Trophoblast cell (in vitro differentiated cells and primary cell): ENCODE results near the gene CTSZ.

Experiments
- DNase-seq, 2 donors: peaks; one replicate each; pipeline ENCODE4 v3.0.0-alpha.2; 2016
- H2AFZ ChIP-seq: 2 replicates; pipeline ENCODE4 v1.6.1; 2013; ENCODE audit warnings: low read length, moderate library complexity, mild to moderate bottlenecking; ENCODE audit not compliant: insufficient read depth, poor library complexity
- H2AK5ac ChIP-seq: 2 replicates; pipeline ENCODE4 v1.6.1; 2013; ENCODE audit warnings: mild to moderate bottlenecking, low read length
- H2BK120ac ChIP-seq: 2 replicates; pipeline ENCODE4 v1.6.1; 2013; ENCODE audit warnings: low read length, mild to moderate bottlenecking, moderate library complexity; ENCODE audit not compliant: insufficient read depth, poor library complexity
- H2BK12ac ChIP-seq: 2 replicates; pipeline ENCODE4 v1.6.1; 2013; ENCODE audit warnings: mild to moderate bottlenecking, low read length, moderate library complexity
- H2BK5ac ChIP-seq: 2 replicates; pipeline ENCODE4 v1.6.1; 2013; ENCODE audit warnings: low read length, low read depth, moderate library complexity, mild to moderate bottlenecking; ENCODE audit not compliant: poor library complexity
- H3K14ac ChIP-seq: 2 replicates; pipeline ENCODE4 v1.6.1; 2013; ENCODE audit warnings: mild to moderate bottlenecking, low read length
- H3K18ac ChIP-seq: 2 replicates; pipeline ENCODE4 v1.6.1; 2013; ENCODE audit warnings: mild to moderate bottlenecking, low read length
- H3K23ac ChIP-seq: 2 replicates; pipeline ENCODE4 v1.6.1; 2013; ENCODE audit warnings: low read length
- H3K27ac ChIP-seq: 2 replicates; pipeline ENCODE4 v1.5.1; 2013; ENCODE audit warnings: low read depth, mild to moderate bottlenecking, inconsistent platforms, low read length, moderate library complexity
- H3K27me3 ChIP-seq: 2 replicates; pipeline ENCODE4 v1.6.1; 2013; ENCODE audit warnings: inconsistent platforms, mild to moderate bottlenecking, low read length, moderate library complexity; ENCODE audit not compliant: insufficient read depth
- H3K36me3 ChIP-seq, 2 experiments: 1 replicate in 1 of 2; 2 replicates in 1 of 2; pipeline ENCODE4 v1.6.1; 2013; ENCODE audit warnings: low read length in 2 of 2, mild to moderate bottlenecking in 2 of 2, moderate library complexity in 1 of 2; ENCODE audit not compliant: insufficient read depth in 2 of 2, control insufficient read depth in 1 of 2
- H3K4ac ChIP-seq: 2 replicates; pipeline ENCODE4 v1.6.1; 2013; ENCODE audit warnings: low read depth, mild to moderate bottlenecking, low read length, moderate library complexity
- H3K4me1 ChIP-seq, 2 experiments: 1 replicate in 1 of 2; 2 replicates in 1 of 2; pipeline ENCODE4 v1.6.1; 2013; ENCODE audit warnings: low read length in 2 of 2, mild to moderate bottlenecking in 2 of 2, moderate library complexity in 1 of 2; ENCODE audit not compliant: insufficient read depth in 2 of 2, control insufficient read depth in 1 of 2
- H3K4me2 ChIP-seq: 2 replicates; pipeline ENCODE4 v1.6.1; 2013; ENCODE audit warnings: inconsistent platforms, mild to moderate bottlenecking, low read length, moderate library complexity
- H3K4me3 ChIP-seq: 2 replicates; pipeline ENCODE4 v1.5.1; 2013; ENCODE audit warnings: mild to moderate bottlenecking, low read depth, low read length, inconsistent platforms
- H3K79me1 ChIP-seq: one replicate; pipeline ENCODE4 v1.6.1; 2013; ENCODE audit warnings: low read length
- H3K79me2 ChIP-seq: 2 replicates; pipeline ENCODE4 v1.6.1; 2013; ENCODE audit warnings: low read length, mild to moderate bottlenecking; ENCODE audit not compliant: control insufficient read depth, insufficient read depth, poor library complexity
- H3K9ac ChIP-seq: 2 replicates; pipeline ENCODE4 v1.6.1; 2013; ENCODE audit warnings: mild to moderate bottlenecking, low read length
- H3K9me3 ChIP-seq: 2 replicates; pipeline ENCODE4 v1.6.1; 2013; ENCODE audit warnings: low read depth, mild to moderate bottlenecking, control low read depth, inconsistent platforms, low read length; ENCODE audit not compliant: insufficient read depth
- H4K12ac ChIP-seq: 2 replicates; pipeline ENCODE4 v1.6.1; 2013; ENCODE audit warnings: low read depth, mild to moderate bottlenecking, low read length, moderate library complexity
- H4K8ac ChIP-seq: 2 replicates; pipeline ENCODE4 v1.6.1; 2013; ENCODE audit warnings: low read depth, mild to moderate bottlenecking, low read length, moderate library complexity
- H4K91ac ChIP-seq: one replicate; pipeline ENCODE4 v1.6.1; 2013; ENCODE audit warnings: low read depth, mild to moderate bottlenecking, low read length, moderate library complexity
- WGBS: extraction: QIAGEN DNeasy Blood & Tissue Kit; methylation state at CpG from one replicate; pipeline ENCODE4 v1.1.7; 2013; ENCODE audit warnings: missing lambda C conversion rate; ENCODE audit not compliant: insufficient read length, insufficient coverage; ENCODE audit errors: extremely low coverage; 5-methylcytosine and 5-hydroxymethylcytosine counted together

The CTSZ gene

DNA sequence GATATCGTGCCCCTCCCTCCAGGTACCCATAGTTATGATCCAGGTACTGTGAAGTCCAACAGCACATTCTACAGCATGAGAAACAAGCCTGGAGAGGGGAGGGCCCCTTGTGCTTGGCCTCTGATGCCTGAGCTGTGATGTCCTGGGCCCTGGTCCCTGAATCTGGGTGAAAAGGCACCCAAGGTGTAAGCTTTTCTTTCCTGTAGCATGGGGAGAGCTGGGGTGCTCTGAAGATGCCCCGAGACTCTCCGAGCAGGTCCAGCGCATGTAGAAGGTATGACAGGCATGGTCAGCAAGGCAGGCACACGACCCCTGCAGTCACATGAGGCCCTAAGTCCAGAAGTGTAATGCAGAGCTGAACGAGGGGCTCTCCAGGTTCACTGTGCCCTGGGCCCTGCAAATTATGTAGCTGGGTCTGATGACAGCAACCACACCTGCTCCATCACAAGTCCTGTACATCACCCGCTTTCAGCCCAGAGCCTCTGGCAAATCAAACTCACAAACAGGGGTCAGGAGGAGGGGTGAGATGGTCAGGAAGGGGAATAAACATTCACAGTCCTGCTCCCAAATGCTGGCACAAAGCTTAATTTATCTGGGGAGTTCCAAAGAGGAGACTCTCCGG lies 1.8 kb upstream of the CTSZ start:
- Histone ChIP-seq H3K4me2 (no peak overlapping the region), H2BK120ac (no peak overlapping the region), H2AFZ (no peak overlapping the region), H4K8ac (no peak overlapping the region), H2BK12ac (peak overlapping the region; percentile 64), H3K27ac (no peak overlapping the region), H3K4me3 (no peak overlapping the region), H2AK5ac (peak overlapping the region; percentile 66), H4K91ac (no peak overlapping the region), H4K12ac (no peak overlapping the region), H3K36me3 (no peaks in the 10 kb centered on the region), H3K4ac (peak overlapping the region; percentile 9), H3K9me3 (no peaks in the 10 kb centered on the region), H3K79me2 (peaks cover 7% of the 10 kb centered on the region), H3K79me1 (peaks cover 26% of the 10 kb centered on the region), H2BK5ac (no peak overlapping the region), H3K23ac (no peak overlapping the region), H3K4me1 (peaks cover 31 to 33% of the 10 kb centered on the region in 2 experiments), H3K14ac (no peak overlapping the region), H3K18ac (no peak overlapping the region), H3K9ac (no peak overlapping the region), H3K27me3 (no peaks in the 10 kb centered on the region)
- no peak for DNase-seq
- WGBS, result no CpG with 5 or more reads among the region's 8 CpGs

- Histone ChIP-seq H3K27ac (no peak overlapping the region), H3K14ac (peak overlapping the region; percentile 62), H4K8ac (peak overlapping the region; percentile 94), H3K9ac (no peak overlapping the region), H3K79me1 (peaks cover 26% of the 10 kb centered on the region), H2AK5ac (peak overlapping the region; percentile 77), H3K36me3 (no peaks in the 10 kb centered on the region), H3K79me2 (peaks cover 7% of the 10 kb centered on the region), H3K18ac (peak overlapping the region; percentile 43), H4K12ac (peak overlapping the region; percentile 32), H4K91ac (peak overlapping the region; percentile 83), H2BK5ac (peak overlapping the region; percentile 34), H2AFZ (peak overlapping the region; percentile 30), H3K4me2 (peak overlapping the region; percentile 80), H2BK12ac (peak overlapping the region; percentile 61), H3K4ac (peak overlapping the region; percentile 34), H3K4me3 (no peak overlapping the region), H3K4me1 (peaks cover 31 to 33% of the 10 kb centered on the region in 2 experiments), H2BK120ac (peak overlapping the region; percentile 69), H3K9me3 (no peaks in the 10 kb centered on the region), H3K23ac (no peak overlapping the region), H3K27me3 (no peaks in the 10 kb centered on the region)
- no CpG with 5 or more reads among the region's 24 CpGs for WGBS
- peak; percentile 49 to 55 for DNase-seq
Observed at GRCh38 chr20:59007665-59008511, 834 bp upstream of the CTSZ start.

DNA sequence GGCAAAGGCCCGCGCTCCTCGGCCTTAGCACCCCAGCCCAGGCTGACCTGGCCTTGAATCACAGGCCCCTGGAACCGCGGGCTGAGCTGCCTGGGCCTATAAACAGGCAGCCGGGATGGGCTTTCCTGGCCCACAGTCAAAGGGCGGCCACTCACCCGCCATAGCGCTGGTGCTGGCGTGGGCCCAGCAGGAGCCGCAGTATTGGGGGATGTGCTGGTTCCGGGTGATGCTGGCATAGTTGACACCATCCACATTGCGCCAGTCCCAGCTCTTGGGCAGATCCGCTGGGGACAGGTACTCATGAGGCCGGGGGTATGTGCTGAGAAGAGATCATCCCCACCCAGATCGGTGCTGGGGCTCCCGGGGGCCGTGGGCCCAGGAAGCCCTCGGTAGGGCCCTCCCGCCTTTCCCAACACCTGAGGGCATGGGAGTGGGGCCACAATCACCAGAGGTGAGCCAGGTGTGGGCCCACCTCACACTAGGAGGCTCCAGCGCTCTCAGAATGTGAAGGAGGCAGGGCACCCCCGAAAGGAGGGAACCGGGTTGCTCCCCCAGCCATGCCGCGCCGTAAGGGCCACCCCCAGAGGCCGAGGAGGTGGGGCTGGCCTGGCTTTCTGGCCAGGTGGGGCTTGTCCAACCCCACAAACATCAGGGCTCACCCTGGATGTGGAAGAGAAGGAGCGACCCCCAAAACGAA lies 739 bp downstream of the CTSZ start:
- DNase-seq, result no peak
- peak overlapping the region; percentile 62 for H2BK12ac ChIP-seq
- peak overlapping the region; percentile 94 for H4K8ac ChIP-seq
- H3K27ac ChIP-seq, result no peak overlapping the region
- peaks cover 7% of the 10 kb centered on the region for H3K79me2 ChIP-seq
- H3K18ac ChIP-seq, result peak overlapping the region; percentile 88
- peak overlapping the region; percentile 80 for H3K4me2 ChIP-seq
- peak overlapping the region; percentile 60 for H2BK5ac ChIP-seq
- peak overlapping the region; percentile 91 for H2BK120ac ChIP-seq
- peaks cover 22% of the 10 kb centered on the region for H3K79me1 ChIP-seq
- H3K9me3 ChIP-seq, result no peaks in the 10 kb centered on the region
- peak overlapping the region; percentile 78 for H3K4ac ChIP-seq
- H4K91ac ChIP-seq, result peak overlapping the region; percentile 93
- H3K9ac ChIP-seq, result no peak overlapping the region
- peak overlapping the region; percentile 57 for H2AFZ ChIP-seq
- H3K4me1 ChIP-seq, result peaks cover 26 to 30% of the 10 kb centered on the region in 2 experiments
- no peak overlapping the region for H3K23ac ChIP-seq
- peaks cover 5 to 6% of the 10 kb centered on the region in 2 experiments for H3K36me3 ChIP-seq
- H2AK5ac ChIP-seq, result peak overlapping the region; percentile 64
- peak overlapping the region; percentile 92 for H3K14ac ChIP-seq
- H4K12ac ChIP-seq, result peak overlapping the region; percentile 81
- peak overlapping the region; percentile 70 for H3K4me3 ChIP-seq
- no CpG with 5 or more reads among the region's 29 CpGs for WGBS
- H3K27me3 ChIP-seq, result no peaks in the 10 kb centered on the region

GRCh38 chr20:59005523-59006166 lies 1.4 kb downstream of the CTSZ start:
- no peak overlapping the region for H3K18ac ChIP-seq
- H3K23ac ChIP-seq, result no peak overlapping the region
- H3K4me1 ChIP-seq, result peaks cover 20 to 26% of the 10 kb centered on the region in 2 experiments
- H2AK5ac ChIP-seq, result no peak overlapping the region
- no peak overlapping the region for H2BK5ac ChIP-seq
- no peaks in the 10 kb centered on the region for H3K9me3 ChIP-seq
- H4K12ac ChIP-seq, result no peak overlapping the region
- H4K91ac ChIP-seq, result no peak overlapping the region
- H3K27ac ChIP-seq, result no peak overlapping the region
- no peak overlapping the region for H2AFZ ChIP-seq
- H3K9ac ChIP-seq, result no peak overlapping the region
- peak overlapping the region; percentile 80 for H3K4me2 ChIP-seq
- no peak overlapping the region for H2BK12ac ChIP-seq
- H2BK120ac ChIP-seq, result no peak overlapping the region
- H4K8ac ChIP-seq, result no peak overlapping the region
- H3K4me3 ChIP-seq, result no peak overlapping the region
- no peaks in the 10 kb centered on the region for H3K27me3 ChIP-seq
- peaks cover 7% of the 10 kb centered on the region for H3K79me2 ChIP-seq
- DNase-seq, result no peak
- no peak overlapping the region for H3K14ac ChIP-seq
- H3K79me1 ChIP-seq, result peaks cover 20% of the 10 kb centered on the region
- H3K36me3 ChIP-seq, result peaks cover 8 to 10% of the 10 kb centered on the region in 2 experiments
- no peak overlapping the region for H3K4ac ChIP-seq
- no CpG with 5 or more reads among the region's 3 CpGs for WGBS
